SK-N-SH (cell line): Measurements from ENCODE around the gene GALNT1. TPM values are rescaled to one million over a fixed set of nuclear protein-coding genes. Genes with fewer than 3 reads are reported as not detected.

Experiments
- CTCF ChIA-PET: fragments of 300-600, 350-600 bp; formaldehyde crosslinking; extraction: SDS; loops from one replicate; lab custom pipeline; 2021; lab: Yijun Ruan, JAX
- POLR2A ChIA-PET: fragments of 350-600 bp; sonication (Branson Sonifier 250); formaldehyde crosslinking; extraction: SDS; loops from one replicate; lab custom pipeline; 2020; ENCODE audit warnings: antibody characterized with exemption, inconsistent platforms; lab: Yijun Ruan, JAX
- DNase-seq: peaks from one replicate; pipeline ENCODE4 v3.0.0; 2012
- H2AFZ ChIP-seq: fragments of 200-600 bp; sonication (generic); 2 replicates; pipeline ENCODE4 v1.8.1; 2016; ENCODE audit warnings: antibody characterized with exemption, mild to moderate bottlenecking, low read depth
- H3F3A ChIP-seq: fragments of 200-600 bp; sonication (generic); replicated peaks from 2 replicates; pipeline ENCODE3; 2016; ENCODE audit warnings: antibody characterized with exemption, mild to moderate bottlenecking; ENCODE audit not compliant: insufficient read depth
- H3K27ac ChIP-seq, 2 experiments: fragments of 200-500 bp in 1 of 2; fragments of 200-600 bp in 1 of 2; sonication (Bioruptor generic) in 1 of 2; sonication (generic), shearing (Covaris generic) in 1 of 2; 2 replicates each; pipeline versions ENCODE4 v1.5.1 to v1.6.1; 2014 to 2016; ENCODE audit warnings: low read depth in 2 of 2, inconsistent platforms in 1 of 2, low read length in 1 of 2, mild to moderate bottlenecking in 1 of 2, mixed read lengths in 1 of 2
- H3K27me3 ChIP-seq: fragments of 200-600 bp; sonication (generic), shearing (Covaris generic); 2 replicates; pipeline ENCODE4 v1.6.1; 2016; ENCODE audit warnings: mixed run types; ENCODE audit not compliant: insufficient read depth
- H3K36me3 ChIP-seq, 2 experiments: fragments of 200-500 bp in 1 of 2; fragments of 200-600 bp in 1 of 2; sonication (Bioruptor generic) in 1 of 2; sonication (generic) in 1 of 2; replicated peaks in 1 of 2; 2 replicates each; pipeline versions ENCODE3 to v1.5.1; 2014 to 2016; ENCODE audit warnings: low read length in 1 of 2, mild to moderate bottlenecking in 1 of 2; ENCODE audit not compliant: insufficient read depth in 2 of 2, control insufficient read depth in 1 of 2
- H3K4me1 ChIP-seq, 2 experiments: fragments of 200-500 bp in 1 of 2; fragments of 200-600 bp in 1 of 2; sonication (Bioruptor generic) in 1 of 2; sonication (generic), shearing (Covaris generic) in 1 of 2; 2 replicates each; pipeline versions ENCODE4 v1.5.1 to v1.6.1; 2014 to 2016; ENCODE audit warnings: low read depth in 1 of 2, low read length in 1 of 2, mixed run types in 1 of 2; ENCODE audit not compliant: insufficient read depth in 2 of 2, control insufficient read depth in 1 of 2
- H3K4me2 ChIP-seq: fragments of 200-600 bp; sonication (generic), shearing (Covaris generic); 2 replicates; pipeline ENCODE4 v1.6.1; 2017; ENCODE audit warnings: mixed run types
- H3K4me3 ChIP-seq, 2 experiments: fragments of 200-500 bp in 1 of 2; fragments of 200-600 bp in 1 of 2; sonication (Bioruptor generic) in 1 of 2; sonication (generic), shearing (Covaris generic) in 1 of 2; 2 replicates each; pipeline versions ENCODE4 v1.5.1 to v1.8.1; 2014 to 2016; ENCODE audit warnings: low read depth in 2 of 2, inconsistent platforms in 1 of 2, low read length in 1 of 2, mild to moderate bottlenecking in 1 of 2, mixed read lengths in 1 of 2, moderate library complexity in 1 of 2
- H3K79me2 ChIP-seq: fragments of 200-600 bp; sonication (generic); 2 replicates; pipeline ENCODE4 v1.8.1; 2017; ENCODE audit warnings: mild to moderate bottlenecking; ENCODE audit not compliant: insufficient read depth
- H3K9ac ChIP-seq: fragments of 200-600 bp; sonication (generic); 2 replicates; pipeline ENCODE4 v1.6.1; 2017; ENCODE audit warnings: mixed run types
- H3K9me2 ChIP-seq: fragments of 200-600 bp; sonication (generic); 2 replicates; pipeline ENCODE4 v1.6.1; 2017; ENCODE audit warnings: mixed run types
- H3K9me3 ChIP-seq: fragments of 200-600 bp; sonication (generic); 2 replicates; pipeline ENCODE4 v1.6.1; 2017; ENCODE audit warnings: mixed run types, mild to moderate bottlenecking, moderate library complexity
- H4K20me1 ChIP-seq: fragments of 200-600 bp; sonication (generic); 2 replicates; pipeline ENCODE4 v1.6.1; 2017; ENCODE audit warnings: mild to moderate bottlenecking, mixed run types; ENCODE audit not compliant: insufficient read depth
- EP300 ChIP-seq, 2 experiments: IDR thresholded peaks; 2 replicates each; pipeline versions ENCODE4 v1.4.0 to v1.6.1; 2012; ENCODE audit warnings: borderline replicate concordance in 1 of 2, low read depth in 1 of 2, low read length in 1 of 2
- FOXM1 ChIP-seq: IDR thresholded peaks from 2 replicates; pipeline ENCODE4 v1.4.0; 2012; ENCODE audit warnings: low read depth, mild to moderate bottlenecking
- GATA2 ChIP-seq: sonication (generic); formaldehyde crosslinking; IDR thresholded peaks from 2 replicates; pipeline ENCODE4 v1.5.0; 2020; ENCODE audit warnings: mild to moderate bottlenecking, missing genetic modification reagents
- MAX ChIP-seq: IDR thresholded peaks from 2 replicates; pipeline ENCODE4 v1.4.0; 2012; ENCODE audit warnings: low read depth
- MXI1 ChIP-seq: IDR thresholded peaks from 2 replicates; pipeline ENCODE4 v1.6.1; 2012; ENCODE audit warnings: mild to moderate bottlenecking, low read depth, low read length, improper control_type of control experiment
- PBX3 ChIP-seq: IDR thresholded peaks from 2 replicates; pipeline ENCODE4; 2012
- RAD21 ChIP-seq: IDR thresholded peaks from 2 replicates; pipeline ENCODE4 v1.6.1; 2012; ENCODE audit warnings: mild to moderate bottlenecking, low read length
- RXRA ChIP-seq: IDR thresholded peaks from 2 replicates; pipeline ENCODE4 v1.4.0; 2012; ENCODE audit warnings: low read depth, mild to moderate bottlenecking, borderline replicate concordance
- SIN3A ChIP-seq: IDR thresholded peaks from 2 replicates; pipeline ENCODE4 v1.6.1; 2012; ENCODE audit warnings: low read depth, mild to moderate bottlenecking, low read length, moderate library complexity, borderline replicate concordance
- SMC3 ChIP-seq: IDR thresholded peaks from 2 replicates; pipeline ENCODE4 v1.6.1; 2012; ENCODE audit warnings: low read depth, low read length, improper control_type of control experiment
- TAF1 ChIP-seq: IDR thresholded peaks from 2 replicates; pipeline ENCODE4 v1.6.1; 2012; ENCODE audit warnings: low read depth, mild to moderate bottlenecking, low read length, moderate library complexity, borderline replicate concordance
- USF2 ChIP-seq: fragments of 150-350 bp; IDR thresholded peaks from 2 replicates; pipeline ENCODE4 v1.6.1; 2017; ENCODE audit warnings: antibody characterized with exemption, low read length, low read depth, borderline replicate concordance
- YY1 ChIP-seq: IDR thresholded peaks from 2 replicates; pipeline ENCODE4 v1.4.0; 2012; ENCODE audit warnings: low read depth, mild to moderate bottlenecking
- ZBTB33 ChIP-seq: IDR thresholded peaks from 2 replicates; pipeline ENCODE4 v1.4.0; 2012; ENCODE audit warnings: low read depth, borderline replicate concordance
- WGBS: methylation state at CpG from one replicate; pipeline ENCODE4 v1.1.6; 2017; ENCODE audit warnings: low lambda C conversion rate; 5-methylcytosine and 5-hydroxymethylcytosine counted together
- polyA plus RNA-seq, 3 experiments: library from polyadenylated mRNA; depleted of rRNA; stranded (reverse); fragments of >200 nt; gene quantifications; 2 replicates each; pipeline ENCODE4 v1.2.3, GENCODE V29; 2012

The GALNT1 gene
- polyA plus RNA-seq, 1 of the 3 experiments (the other 2 are of a cell fraction): 15.7 TPM

- TF ChIP-seq USF2: no peak
- TF ChIP-seq RXRA: no peak
These were observed 47.6 kb upstream of the GALNT1 start (continued) for GRCh38 chr18:35533916-35534405.

GRCh38 chr18:35535297-35535696 lies 46.2 kb upstream of the GALNT1 start:
- POLR2A ChIA-PET: no interaction called here
- CTCF ChIA-PET: interaction anchor here (1.7 kb wide), 1 partner anchor 149 kb away, joined by 5 read pairs; no protein-coding TSS in a partner anchor
- H3K27ac ChIP-seq: no peak overlapping the region

More at GRCh38 chr18:35535297-35535696, 46.2 kb upstream of the GALNT1 start:
- Histone ChIP-seq H3K4me3 (no peak overlapping the region), H3K9me3 (0 out of 2 replicates have a peak, but pooled peaks cover 5% of the 10 kb centered on the region), H3K9me2 (no peaks in the 10 kb centered on the region), H4K20me1 (no peaks in the 10 kb centered on the region), H3K27me3 (no peaks in the 10 kb centered on the region), H3K4me1 (no peaks in the 10 kb centered on the region)
- 33% methylated on average over 1 of the region's 1 CpG for WGBS
- no peak for TF ChIP-seq SIN3A
- TF ChIP-seq GATA2 (CRISPR knock-in tag): no peak
- no peak for TF ChIP-seq FOXM1
- TF ChIP-seq MXI1: no peak
- no peak for TF ChIP-seq PBX3
- no peak for TF ChIP-seq TAF1
- no peak for TF ChIP-seq SMC3
- no peak for TF ChIP-seq ZBTB33
- no peak for TF ChIP-seq MAX
- no peak for TF ChIP-seq RAD21
- no peak for TF ChIP-seq EP300 (IDR thresholded peaks at IDR 0.05; ENCODE audit: borderline replicate concordance in 1 of 2, low read depth in 1 of 2, low read length in 1 of 2)
- no peak for TF ChIP-seq YY1
- TF ChIP-seq, all 33 proteins: peak for 0
- H3K36me3 ChIP-seq: no peaks in the 10 kb centered on the region
- H2AFZ ChIP-seq: no peak overlapping the region
- H3F3A ChIP-seq: no peaks in the 10 kb centered on the region
- no peak overlapping the region for H3K9ac ChIP-seq
- no peak for DNase-seq
- H3K4me2 ChIP-seq: no peak overlapping the region
- H3K79me2 ChIP-seq: no peaks in the 10 kb centered on the region
